Epithelial cell of esophagus (primary cell): ENCODE results near the gene SLC7A1.

Experiments
- DNase-seq: peaks from one replicate; pipeline ENCODE4 v3.0.0; 2010; ENCODE audit warnings: low read depth
- H3K4me3 ChIP-seq: 2 replicates; pipeline ENCODE4 v1.5.1; 2011; ENCODE audit warnings: mild to moderate bottlenecking, low read length, control low read depth
- TF ChIP-seq, protein P1 (sequence below): IDR thresholded peaks from 2 replicates; pipeline ENCODE4 v1.5.1; 2011; ENCODE audit warnings: low read depth, mild to moderate bottlenecking, low read length, control low read depth, inconsistent platforms; ENCODE audit not compliant: insufficient read depth; ENCODE audit errors: missing control alignments

Gene SLC7A1

DNA sequence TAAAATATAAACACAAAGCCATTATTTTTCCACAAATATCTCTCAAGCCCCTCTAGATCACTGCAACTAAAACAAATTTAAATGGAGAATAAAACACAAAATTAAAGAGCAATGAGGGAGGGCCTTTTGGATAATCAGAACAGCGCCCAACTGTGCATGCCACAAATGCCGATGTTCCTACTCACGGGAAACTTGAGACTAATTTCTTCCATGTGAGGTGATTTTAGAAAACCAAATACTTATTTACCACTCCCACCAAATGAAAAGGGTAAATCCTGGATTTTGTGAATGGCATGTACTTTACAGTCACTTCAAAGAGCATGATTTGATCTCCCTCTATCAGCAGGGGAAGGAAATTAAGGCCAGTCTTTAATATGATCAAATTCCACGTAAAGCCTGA is 74.8 kb downstream of the SLC7A1 start:
- TF ChIP-seq, protein P1, sequence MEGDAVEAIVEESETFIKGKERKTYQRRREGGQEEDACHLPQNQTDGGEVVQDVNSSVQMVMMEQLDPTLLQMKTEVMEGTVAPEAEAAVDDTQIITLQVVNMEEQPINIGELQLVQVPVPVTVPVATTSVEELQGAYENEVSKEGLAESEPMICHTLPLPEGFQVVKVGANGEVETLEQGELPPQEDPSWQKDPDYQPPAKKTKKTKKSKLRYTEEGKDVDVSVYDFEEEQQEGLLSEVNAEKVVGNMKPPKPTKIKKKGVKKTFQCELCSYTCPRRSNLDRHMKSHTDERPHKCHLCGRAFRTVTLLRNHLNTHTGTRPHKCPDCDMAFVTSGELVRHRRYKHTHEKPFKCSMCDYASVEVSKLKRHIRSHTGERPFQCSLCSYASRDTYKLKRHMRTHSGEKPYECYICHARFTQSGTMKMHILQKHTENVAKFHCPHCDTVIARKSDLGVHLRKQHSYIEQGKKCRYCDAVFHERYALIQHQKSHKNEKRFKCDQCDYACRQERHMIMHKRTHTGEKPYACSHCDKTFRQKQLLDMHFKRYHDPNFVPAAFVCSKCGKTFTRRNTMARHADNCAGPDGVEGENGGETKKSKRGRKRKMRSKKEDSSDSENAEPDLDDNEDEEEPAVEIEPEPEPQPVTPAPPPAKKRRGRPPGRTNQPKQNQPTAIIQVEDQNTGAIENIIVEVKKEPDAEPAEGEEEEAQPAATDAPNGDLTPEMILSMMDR, result no peak
- no peak overlapping the region for H3K4me3 ChIP-seq
- DNase-seq, result no peak

DNA sequence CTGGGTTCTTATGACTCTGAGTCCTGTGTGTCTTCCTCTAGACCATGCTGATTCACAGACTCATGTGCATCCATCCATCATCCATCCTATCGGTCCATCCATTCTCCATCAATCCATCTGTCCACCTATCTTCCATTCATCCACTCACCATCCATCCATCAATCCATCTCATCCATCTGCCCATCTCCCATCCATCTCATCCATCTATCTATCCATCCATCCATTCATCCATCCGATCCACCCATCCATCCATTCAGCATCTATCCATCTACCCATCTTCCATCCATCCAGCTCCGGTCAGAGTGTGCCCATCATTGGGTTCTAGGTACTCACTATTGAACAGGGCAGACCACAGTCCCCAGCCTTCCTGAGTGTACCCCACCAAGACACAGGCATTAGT is 75.6 kb downstream of the SLC7A1 start:
- DNase-seq, result no peak
- no peak overlapping the region for H3K4me3 ChIP-seq
- TF ChIP-seq, protein P1, result no peak

DNA sequence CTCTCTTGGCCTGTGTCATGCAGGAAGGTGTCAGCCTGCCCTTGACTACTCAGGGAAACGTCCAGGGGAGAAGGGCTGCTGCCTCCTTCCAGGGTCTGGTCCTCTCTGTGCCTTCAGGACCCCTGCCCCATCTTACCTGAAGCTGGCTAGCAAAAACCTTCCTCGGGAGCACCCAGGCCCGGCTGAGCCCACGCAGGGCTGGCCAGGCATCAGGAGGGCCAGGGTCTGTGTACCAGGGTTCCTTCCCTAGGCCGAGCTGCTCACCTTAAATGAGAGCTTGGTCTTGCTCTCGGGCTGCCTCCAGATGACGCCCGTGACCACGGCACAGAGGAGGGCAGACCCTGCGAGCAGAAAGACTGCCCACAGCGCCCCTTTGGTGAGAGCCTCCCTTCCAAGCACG is 78.6 kb downstream of the SLC7A1 start:
- TF ChIP-seq, protein P1, result no peak
- DNase-seq, result no peak
- H3K4me3 ChIP-seq, result no peak overlapping the region

DNA sequence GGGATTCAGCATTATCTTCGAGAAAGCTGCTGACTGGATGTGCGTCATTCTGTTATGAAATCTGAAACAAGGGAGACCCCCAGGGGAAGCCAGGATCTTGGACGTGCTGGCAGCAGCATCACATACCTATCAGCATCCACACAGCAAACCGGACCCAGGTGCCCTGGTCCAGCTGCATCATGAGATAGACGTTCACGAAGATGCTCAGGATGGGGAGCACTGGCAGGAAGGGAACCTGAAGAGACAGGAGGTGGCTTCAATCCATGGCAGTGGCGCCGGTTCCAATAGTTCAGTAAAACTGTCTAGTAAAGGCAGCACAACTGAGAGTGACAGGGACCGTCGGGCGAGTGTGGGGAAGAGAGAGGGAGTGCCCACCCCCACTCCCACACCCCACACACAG is 79.5 kb downstream of the SLC7A1 start:
- no peak overlapping the region for H3K4me3 ChIP-seq
- TF ChIP-seq, protein P1, result no peak
- no peak for DNase-seq

DNA sequence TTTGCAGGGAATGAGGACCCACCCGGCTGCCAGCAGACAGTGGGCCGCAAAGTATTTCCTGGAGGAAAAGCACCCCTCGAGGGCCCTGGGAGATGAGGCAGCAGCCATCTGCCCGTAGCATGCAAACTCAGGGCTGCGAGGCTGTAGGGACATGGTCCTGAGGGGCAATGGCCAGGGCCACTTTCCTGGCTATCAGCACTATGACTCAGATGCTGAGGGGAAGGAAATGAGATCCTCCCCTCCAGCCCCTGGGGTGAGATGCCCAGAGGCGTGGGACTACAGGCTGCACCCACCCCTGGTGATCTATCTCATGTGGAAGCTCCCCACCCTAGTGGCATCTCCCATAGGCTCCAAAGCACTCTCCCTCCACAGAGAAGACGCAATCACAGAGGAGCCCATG is 80.1 kb downstream of the SLC7A1 start:
- H3K4me3 ChIP-seq, result no peak overlapping the region
- no peak for DNase-seq
- TF ChIP-seq, protein P1, result no peak

DNA sequence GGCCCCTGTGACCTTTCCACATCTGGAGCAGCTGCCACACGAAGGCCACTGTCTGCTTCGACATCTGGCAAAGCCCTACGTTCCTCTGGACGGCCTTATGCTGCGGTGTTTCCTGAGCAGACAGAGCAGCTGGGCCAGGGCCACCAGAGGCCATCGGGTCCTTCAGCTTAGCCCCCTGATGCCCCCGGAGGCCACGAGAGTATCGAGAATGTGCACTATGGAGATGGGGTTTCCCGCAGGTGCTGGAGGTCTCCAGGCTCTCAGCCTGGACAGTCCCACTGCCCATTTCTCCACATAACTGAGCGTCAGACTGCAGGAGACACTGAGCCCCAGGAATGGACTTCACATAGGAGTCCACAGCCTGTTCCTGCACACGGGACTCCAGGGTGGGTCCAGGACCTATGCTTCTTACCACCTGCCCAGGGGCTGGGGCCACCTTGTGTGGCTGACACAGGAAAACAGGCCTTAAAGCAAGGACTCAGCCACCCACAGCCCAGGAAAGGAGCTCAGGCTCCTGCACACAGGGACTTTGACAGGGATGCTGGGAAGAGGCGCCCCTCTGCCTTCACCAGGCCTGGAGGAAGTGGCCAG is 80.7 kb downstream of the SLC7A1 start:
- no peak for DNase-seq
- no peak overlapping the region for H3K4me3 ChIP-seq
- TF ChIP-seq, protein P1, result no peak

DNA sequence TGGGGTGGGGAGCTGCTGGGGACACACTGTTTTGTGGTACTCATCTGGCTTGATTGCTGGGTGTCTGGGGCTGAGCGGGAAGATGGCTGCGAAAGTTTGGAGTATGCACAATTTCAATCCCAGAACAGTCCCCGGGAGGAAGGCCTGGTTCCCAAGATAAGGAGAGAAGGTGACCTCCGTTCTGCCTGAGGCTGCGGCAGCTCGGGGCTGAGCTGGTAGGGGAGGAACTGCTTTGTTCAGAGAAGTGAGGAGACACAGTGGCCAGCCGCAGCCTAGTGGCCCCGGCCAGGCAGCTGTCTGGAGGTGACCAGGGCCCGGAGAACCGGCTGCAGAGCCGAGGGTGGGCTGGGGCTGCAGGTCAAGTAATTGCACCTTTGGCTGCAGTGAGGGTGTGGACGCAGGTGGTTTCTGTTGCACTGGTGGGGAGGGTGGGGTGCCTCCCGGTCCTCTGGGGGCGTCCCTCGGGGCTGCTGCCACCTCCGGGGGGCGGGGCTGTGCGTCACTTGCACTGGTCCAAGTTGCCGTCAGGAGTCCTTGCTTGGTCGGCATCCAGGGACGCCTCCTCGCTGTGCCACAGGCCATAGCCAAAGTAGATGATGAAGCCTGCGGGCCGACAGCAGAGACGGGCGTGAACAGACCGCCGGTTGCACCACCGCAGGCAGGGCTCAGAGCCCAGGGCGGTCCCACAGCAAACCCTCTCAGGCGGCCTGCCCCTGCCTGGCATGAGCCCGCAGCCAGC is 81.3 kb downstream of the SLC7A1 start:
- DNase-seq, result no peak
- TF ChIP-seq, protein P1, result no peak
- no peak overlapping the region for H3K4me3 ChIP-seq
